GM18867 (cell line): Measurements from ENCODE around the gene ALB.

Experiments used
- ATAC-seq: cut with Tn5 transposase; IDR thresholded peaks from one replicate; pipeline ENCODE4 v1.9.1; 2021; ENCODE audit warnings: mild to moderate bottlenecking, moderate library complexity; ENCODE audit not compliant: unreplicated experiment

The ALB gene

GRCh38 chr4:73448448-73449203 lies 44.5 kb downstream of the ALB start:
- peak; percentile 41 for ATAC-seq

- no peak for ATAC-seq
Measured at GRCh38 chr4:73450398-73451004, 46.4 kb downstream of the ALB start.

- ATAC-seq, result no peak
Measured at GRCh38 chr4:73451404-73451803, 47.3 kb downstream of the ALB start.

- no peak for ATAC-seq
Measured at GRCh38 chr4:73451981-73452747, 48.1 kb downstream of the ALB start.

GRCh38 chr4:73452953-73453700 lies 49.0 kb downstream of the ALB start:
- ATAC-seq, result no peak

- no peak for ATAC-seq
Measured at GRCh38 chr4:73453701-73454005, 49.6 kb downstream of the ALB start.

GRCh38 chr4:73454920-73455319 lies 50.8 kb downstream of the ALB start:
- no peak for ATAC-seq

- ATAC-seq, result no peak
Measured at GRCh38 chr4:73456177-73457022, 52.3 kb downstream of the ALB start.

- no peak for ATAC-seq
Measured at GRCh38 chr4:73458184-73459047, 54.3 kb downstream of the ALB start.

- ATAC-seq, result no peak
Measured at GRCh38 chr4:73459048-73459421, 54.9 kb downstream of the ALB start.

- ATAC-seq, result no peak
Measured at GRCh38 chr4:73460913-73461522, 56.9 kb downstream of the ALB start.

- no peak for ATAC-seq
Measured at GRCh38 chr4:73468170-73468569, 64.1 kb downstream of the ALB start.

GRCh38 chr4:73470728-73471127 lies 66.6 kb downstream of the ALB start:
- ATAC-seq, result no peak
